Stomach (tissue), 9 donors: ENCODE data around the gene WDR1. TPM values are rescaled to one million over a fixed set of nuclear protein-coding genes. Genes with fewer than 3 reads are reported as not detected.

ENCODE experiments used
- DNase-seq, 2 donors: peaks; one replicate each; pipeline versions ENCODE4 v3.0.0 to v3.0.0-alpha.2; 2013 to 2019
- H3K27ac ChIP-seq, 5 donors: fragments of 200-600 bp in 4 of 5; sonication (generic) in 4 of 5; one replicate each; pipeline ENCODE4 v1.5.1; 2013 to 2019; ENCODE audit warnings: mild to moderate bottlenecking in 1 of 5, moderate library complexity in 1 of 5
- H3K27me3 ChIP-seq, 3 donors: fragments of 200-600 bp; sonication (generic); one replicate each; pipeline ENCODE4 v1.5.1; 2017 to 2019; ENCODE audit warnings: mixed run types in 1 of 3
- H3K36me3 ChIP-seq, 4 donors: fragments of 200-600 bp; sonication (generic); 1 replicate in 3 of 4; 2 replicates in 1 of 4; pipeline ENCODE4 v1.5.1; 2016 to 2019
- H3K4me1 ChIP-seq, 4 donors: fragments of 200-600 bp; sonication (generic); one replicate each; pipeline ENCODE4 v1.5.1; 2016 to 2019
- H3K4me3 ChIP-seq, 4 donors: fragments of 200-600 bp; sonication (generic) in 3 of 4; one replicate each; pipeline ENCODE4 v1.5.1; 2016 to 2019; ENCODE audit warnings: mild to moderate bottlenecking in 1 of 4
- H3K9me3 ChIP-seq, 4 donors: fragments of 200-600 bp; sonication (generic); one replicate each; pipeline ENCODE4 v1.5.1; 2016 to 2019
- CTCF ChIP-seq, 7 experiments: fragments of 450-650 bp in 4 of 7; fragments of 200-600 bp in 3 of 7; sonication (generic) in 3 of 7; IDR thresholded peaks; one replicate each; pipeline ENCODE4 v1.5.1; 2016 to 2019; ENCODE audit warnings: antibody characterized with exemption in 7 of 7, control low read depth in 2 of 7, mild to moderate bottlenecking in 1 of 7
- EP300 ChIP-seq: sonication (generic); formaldehyde crosslinking; IDR thresholded peaks from one replicate; pipeline ENCODE4 v1.6.1; 2017; ENCODE audit warnings: antibody characterized with exemption
- POLR2A ChIP-seq, 4 donors: fragments of 450-650 bp; IDR thresholded peaks; one replicate each; pipeline ENCODE4 v1.6.1; 2016; ENCODE audit warnings: antibody characterized with exemption in 4 of 4, control low read depth in 2 of 4, mild to moderate bottlenecking in 1 of 4, moderate library complexity in 1 of 4
- POLR2AphosphoS5 ChIP-seq, 3 donors: sonication (generic); formaldehyde crosslinking; IDR thresholded peaks; one replicate each; pipeline ENCODE4 v1.6.1; 2016; ENCODE audit warnings: antibody characterized with exemption in 3 of 3
- WGBS, 5 donors: extraction: QIAGEN DNeasy Blood & Tissue Kit in 3 of 5; methylation state at CpG; one replicate each; pipeline versions ENCODE4 v1.1.5 to v1.1.7; 2013 to 2018; 5-methylcytosine and 5-hydroxymethylcytosine counted together
- intact Hi-C: fragments of 100-400 bp; cut with DNase I; formaldehyde crosslinking; loops from one replicate; pipeline ENCODE4 v1.15.1; 2023; ENCODE audit warnings: low total_unique reads
- polyA plus RNA-seq, 3 donors: library from polyadenylated mRNA; stranded (reverse); fragments of 200-250 nt; gene quantifications; one replicate each; pipeline ENCODE4 v1.2.3, GENCODE V29; 2013
- total RNA-seq, 5 donors: library from RNA; depleted of rRNA; stranded (reverse); fragments of >200 nt; gene quantifications; one replicate each; pipeline versions ENCODE4 v1.1.0 to v1.2.3, GENCODE V29; 2014 to 2016
- donor health status: healthy with polysubstance abuse.
- donor health status: Bipolar disorder and iron deficiency.
- donor health status: healthy.

WDR1 gene
- total and polyA plus RNA-seq, 8 donors: 52.4 to 167 (median 110) TPM

DNA sequence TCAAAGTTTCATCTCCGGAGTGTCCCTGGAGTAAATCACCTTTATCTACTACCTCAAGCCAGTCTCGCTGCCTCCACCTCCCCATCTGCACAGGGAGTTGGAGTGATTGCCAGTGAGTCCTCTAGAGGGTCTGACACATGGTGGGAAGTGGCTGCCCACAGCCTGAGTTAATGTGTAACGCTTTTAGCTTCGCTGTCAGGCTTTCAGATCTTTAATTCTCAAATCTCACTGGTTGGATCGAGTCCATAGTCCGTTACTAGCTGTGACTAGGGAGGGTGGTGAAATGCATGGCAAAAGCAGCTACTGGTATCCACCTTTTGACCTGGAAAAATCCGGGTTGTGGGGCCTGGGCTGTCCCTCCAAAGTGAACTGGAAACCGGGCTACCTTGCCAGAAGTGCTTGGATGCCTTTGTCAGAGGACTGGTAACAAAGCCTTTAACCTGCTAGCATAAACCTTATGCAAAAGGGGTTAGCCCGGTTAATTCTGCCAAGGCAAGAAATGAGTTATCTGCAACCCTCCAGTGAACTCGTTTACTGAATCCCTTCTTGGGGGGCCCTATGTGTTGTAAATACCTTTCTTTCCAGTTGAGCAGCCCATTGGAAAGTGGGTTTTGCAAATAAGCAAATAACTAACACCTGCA lies 5.1 kb upstream of the WDR1 start:
- H3K9me3 ChIP-seq: no peaks in the 10 kb centered on the region
- 40 to 66% (median 50%) methylated on average over 10 of the region's 10 CpGs for WGBS, 5 donors
- intact Hi-C loops: no loop called here
- no peak overlapping the region for H3K4me3 ChIP-seq
- H3K27me3 ChIP-seq: no peaks in the 10 kb centered on the region
- peaks cover 4 to 38% (median 15%) of the 10 kb centered on the region in 4 donors for H3K4me1 ChIP-seq
- no peak for TF ChIP-seq EP300
- no peak for TF ChIP-seq CTCF (IDR thresholded peaks at IDR 0.05)
- no peak for TF ChIP-seq POLR2A (IDR thresholded peaks at IDR 0.05)
- no peak for TF ChIP-seq POLR2AphosphoS5 (IDR thresholded peaks at IDR 0.05)
- peak in 1 of 2 donors; percentile 52 for DNase-seq
- H3K36me3 ChIP-seq: no peaks in the 10 kb centered on the region
- no peak overlapping the region for H3K27ac ChIP-seq

- Histone ChIP-seq H3K4me1 (peaks cover 4 to 38% (median 16%) of the 10 kb centered on the region in 4 donors), H3K27ac (no peak overlapping the region), H3K4me3 (no peak overlapping the region)
These were observed 4.5 kb upstream of the WDR1 start for GRCh38 chr4:10120943-10121567.

DNA sequence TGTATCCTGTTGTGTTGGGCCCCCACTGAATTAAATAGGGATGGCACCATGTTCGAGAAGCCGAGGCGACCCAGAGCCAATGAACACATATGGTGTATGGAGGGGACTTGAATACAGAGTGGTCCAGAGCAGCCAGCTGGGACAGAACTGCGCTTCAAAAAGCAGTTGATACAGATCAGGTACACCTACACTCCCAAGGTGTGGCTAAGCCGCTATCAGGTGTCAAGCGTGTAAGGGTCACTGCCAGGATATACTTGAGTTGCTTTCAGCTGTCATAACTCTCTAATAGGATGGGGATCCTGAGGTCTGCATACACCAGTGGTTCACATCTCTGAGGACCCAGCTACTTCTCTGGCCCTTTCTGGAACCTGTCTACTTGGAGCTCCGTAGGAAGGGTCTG lies 3.2 kb upstream of the WDR1 start:
- DNase-seq: no peak
- 76 to 90% (median 83%) methylated on average over 6 to 7 of the region's 7 CpGs for WGBS, 5 donors
- H3K4me3 ChIP-seq: no peak overlapping the region
- TF ChIP-seq POLR2A (IDR thresholded peaks at IDR 0.05): no peak
- no peak for TF ChIP-seq EP300
- no peak for TF ChIP-seq POLR2AphosphoS5 (IDR thresholded peaks at IDR 0.05)
- no peak for TF ChIP-seq CTCF (IDR thresholded peaks at IDR 0.05)
- H3K36me3 ChIP-seq: peaks cover 3 to 7% (median 6%) of the 10 kb centered on the region in 4 donors
- H3K27me3 ChIP-seq: no peaks in the 10 kb centered on the region
- H3K9me3 ChIP-seq: no peaks in the 10 kb centered on the region
- intact Hi-C loops: no loop called here
- peaks cover 14 to 48% (median 28%) of the 10 kb centered on the region in 4 donors for H3K4me1 ChIP-seq
- peak overlapping the region in 2 of 5 donors; percentile 94 to 98 for H3K27ac ChIP-seq

More at GRCh38 chr4:10120943-10121567, 4.5 kb upstream of the WDR1 start:
- H3K36me3 ChIP-seq: no peaks in the 10 kb centered on the region
- DNase-seq: peak in 1 of 2 donors; percentile 58
- intact Hi-C loops: no loop called here
- 74 to 83% (median 79%) methylated on average over 11 of the region's 11 CpGs for WGBS, 5 donors
- no peaks in the 10 kb centered on the region for H3K9me3 ChIP-seq
- no peak for TF ChIP-seq EP300
- TF ChIP-seq CTCF (IDR thresholded peaks at IDR 0.05): no peak
- TF ChIP-seq POLR2A (IDR thresholded peaks at IDR 0.05): no peak
- no peak for TF ChIP-seq POLR2AphosphoS5 (IDR thresholded peaks at IDR 0.05)
- no peaks in the 10 kb centered on the region for H3K27me3 ChIP-seq

DNA sequence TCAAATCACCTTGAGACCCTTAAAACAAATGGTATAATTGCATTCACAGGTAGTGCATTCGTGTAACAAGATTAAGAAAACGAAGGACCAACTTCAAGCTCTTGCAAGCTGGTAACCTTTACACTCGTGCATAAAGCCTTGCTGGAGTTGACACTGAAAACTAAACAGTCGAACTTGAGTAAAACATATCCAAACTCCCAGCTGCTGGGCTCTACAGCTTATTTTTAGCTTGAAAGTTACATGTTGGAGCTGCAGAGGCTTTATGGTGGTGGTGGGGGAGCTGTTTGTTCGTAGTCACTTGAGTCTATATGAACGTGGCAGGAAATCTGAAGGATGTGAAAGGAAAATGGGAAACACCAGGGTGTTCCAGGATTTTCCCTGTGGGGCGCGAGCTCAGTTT lies 2.7 kb upstream of the WDR1 start:
- Histone ChIP-seq H3K4me3 (no peak overlapping the region), H3K27me3 (no peaks in the 10 kb centered on the region), H3K9me3 (no peaks in the 10 kb centered on the region), H3K4me1 (peaks cover 19 to 52% (median 33%) of the 10 kb centered on the region in 4 donors), H3K27ac (peak overlapping the region in 3 of 5 donors; percentile 94 to 99 (median 98)), H3K36me3 (peaks cover 8 to 12% (median 11%) of the 10 kb centered on the region in 4 donors)
- 64 to 75% (median 68%) methylated on average over 7 to 8 of the region's 8 CpGs for WGBS, 5 donors
- TF ChIP-seq CTCF (IDR thresholded peaks at IDR 0.05) (no peak), POLR2AphosphoS5 (IDR thresholded peaks at IDR 0.05) (no peak), EP300 (no peak), POLR2A (IDR thresholded peaks at IDR 0.05) (no peak)
- peak in 1 of 2 donors; percentile 69 for DNase-seq
- intact Hi-C loops: no loop called here
